ENCODE data around the gene ANXA9. TPM values are rescaled to one million over a fixed set of nuclear protein-coding genes. Genes with fewer than 3 reads are reported as not detected.

The ANXA9 gene
- total RNA-seq, 1 donor from 2014 or later, result not detected

DNA sequence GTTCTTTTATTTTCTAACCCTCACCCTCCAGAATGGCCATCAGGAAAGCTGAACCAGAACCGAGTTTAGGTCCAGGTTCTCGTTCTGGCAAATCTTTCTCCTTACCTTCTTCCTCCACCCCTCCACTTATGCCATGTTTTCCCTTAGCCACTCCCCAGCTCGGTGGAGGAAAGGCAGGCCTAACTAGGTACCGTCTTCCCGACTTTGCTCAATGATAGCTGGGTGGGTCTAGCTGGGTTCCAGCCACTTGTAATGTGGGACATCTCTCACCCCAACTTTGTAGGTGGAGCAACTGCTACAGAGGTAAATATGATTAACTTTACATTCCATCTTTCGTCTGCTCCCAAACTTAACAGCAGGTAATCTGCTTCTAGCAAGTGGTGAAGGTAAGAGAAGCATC lies 54.9 kb downstream of the ANXA9 start:
- peaks cover 2% of the 10 kb centered on the region for H3K36me3 Mint-ChIP-seq (ENCODE audit: low read depth)
- H3K4me3 Mint-ChIP-seq, result no peak overlapping the region
- no peak for DNase-seq (ENCODE audit: low read depth, low spot score)
- H3K27me3 Mint-ChIP-seq (ENCODE audit: low read depth), result no peaks in the 10 kb centered on the region
- no peak overlapping the region for H3K27ac Mint-ChIP-seq (ENCODE audit: unreplicated experiment)
- H3K4me1 Mint-ChIP-seq, result no peaks in the 10 kb centered on the region
- no peaks in the 10 kb centered on the region for H3K9me3 Mint-ChIP-seq
- TF ChIP-seq, protein P1, sequence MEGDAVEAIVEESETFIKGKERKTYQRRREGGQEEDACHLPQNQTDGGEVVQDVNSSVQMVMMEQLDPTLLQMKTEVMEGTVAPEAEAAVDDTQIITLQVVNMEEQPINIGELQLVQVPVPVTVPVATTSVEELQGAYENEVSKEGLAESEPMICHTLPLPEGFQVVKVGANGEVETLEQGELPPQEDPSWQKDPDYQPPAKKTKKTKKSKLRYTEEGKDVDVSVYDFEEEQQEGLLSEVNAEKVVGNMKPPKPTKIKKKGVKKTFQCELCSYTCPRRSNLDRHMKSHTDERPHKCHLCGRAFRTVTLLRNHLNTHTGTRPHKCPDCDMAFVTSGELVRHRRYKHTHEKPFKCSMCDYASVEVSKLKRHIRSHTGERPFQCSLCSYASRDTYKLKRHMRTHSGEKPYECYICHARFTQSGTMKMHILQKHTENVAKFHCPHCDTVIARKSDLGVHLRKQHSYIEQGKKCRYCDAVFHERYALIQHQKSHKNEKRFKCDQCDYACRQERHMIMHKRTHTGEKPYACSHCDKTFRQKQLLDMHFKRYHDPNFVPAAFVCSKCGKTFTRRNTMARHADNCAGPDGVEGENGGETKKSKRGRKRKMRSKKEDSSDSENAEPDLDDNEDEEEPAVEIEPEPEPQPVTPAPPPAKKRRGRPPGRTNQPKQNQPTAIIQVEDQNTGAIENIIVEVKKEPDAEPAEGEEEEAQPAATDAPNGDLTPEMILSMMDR (conservative IDR thresholded peaks at IDR 0.05), result no peak

DNA sequence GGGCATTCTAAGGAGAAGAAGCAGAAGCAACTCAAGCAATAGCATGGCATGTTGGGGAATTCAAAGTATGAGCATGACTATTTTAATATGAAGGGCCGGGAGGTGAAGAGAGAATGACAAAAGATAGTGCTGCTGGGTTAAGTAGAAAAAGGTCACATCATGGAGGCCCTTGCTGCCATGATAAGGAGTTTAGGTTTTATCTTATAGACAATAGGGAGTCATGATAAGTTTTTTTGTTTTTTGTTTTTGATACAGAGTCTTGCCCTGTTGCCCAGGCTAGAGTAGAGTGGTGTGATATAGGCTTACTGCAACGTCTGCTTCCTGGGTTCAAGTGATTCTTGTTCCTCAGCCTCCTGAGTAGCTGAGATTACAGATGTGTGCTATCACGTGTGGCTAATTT lies 57.4 kb downstream of the ANXA9 start:
- Mint-ChIP-seq H3K27me3 (ENCODE audit: low read depth) (no peaks in the 10 kb centered on the region), H3K4me3 (no peak overlapping the region), H3K27ac (ENCODE audit: unreplicated experiment) (no peak overlapping the region), H3K9me3 (no peaks in the 10 kb centered on the region), H3K4me1 (no peaks in the 10 kb centered on the region), H3K36me3 (ENCODE audit: low read depth) (peaks cover 2% of the 10 kb centered on the region)
- DNase-seq (ENCODE audit: low read depth, low spot score), result no peak
- TF ChIP-seq, protein P1 (conservative IDR thresholded peaks at IDR 0.05), result no peak

DNA sequence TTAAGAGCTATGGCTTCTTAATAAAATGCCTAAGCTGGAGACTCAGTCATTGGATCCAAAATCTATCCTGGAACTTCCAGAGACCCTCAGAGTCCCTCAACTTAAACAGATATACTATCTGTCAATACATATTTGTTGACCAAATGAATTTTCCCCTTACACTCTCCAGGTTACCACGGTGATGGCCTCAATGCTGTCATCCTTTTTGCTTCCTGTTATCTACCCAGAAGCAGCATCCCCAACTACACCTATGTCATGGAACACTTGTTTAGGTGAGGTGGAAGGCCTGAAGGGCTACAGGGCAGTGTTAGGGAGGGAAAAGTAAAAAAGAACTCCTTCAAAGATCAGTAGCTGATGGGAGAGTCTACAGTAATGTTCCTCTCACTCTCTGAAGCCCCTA lies 61.1 kb downstream of the ANXA9 start:
- Mint-ChIP-seq H3K9me3 (no peaks in the 10 kb centered on the region), H3K27ac (ENCODE audit: unreplicated experiment) (no peak overlapping the region), H3K4me1 (peaks cover 9% of the 10 kb centered on the region), H3K36me3 (ENCODE audit: low read depth) (no peaks in the 10 kb centered on the region), H3K4me3 (no peak overlapping the region), H3K27me3 (ENCODE audit: low read depth) (no peaks in the 10 kb centered on the region)
- DNase-seq (ENCODE audit: low read depth, low spot score), result no peak
- TF ChIP-seq, protein P1 (conservative IDR thresholded peaks at IDR 0.05), result no peak

Other genes with a start within 250 kb of the ANXA9 start
- gene CTSS, start 216.5 kb upstream of the ANXA9 start, total RNA-seq, result 0.16 and 0.41 TPM in 2 replicates
- 4.6 and 5.8 TPM in 2 replicates for gene CTSK, start 174.0 kb upstream of the ANXA9 start, total RNA-seq
- gene ARNT, start 105.7 kb upstream of the ANXA9 start, total RNA-seq, result 28.2 and 29.0 TPM in 2 replicates
- gene CTXND2, start 95.2 kb upstream of the ANXA9 start, total RNA-seq, result not detected in 2 replicates
- gene SETDB1, start 55.9 kb upstream of the ANXA9 start, total RNA-seq, result 77.9 and 81.6 TPM in 2 replicates
- gene CERS2, start 7.5 kb upstream of the ANXA9 start, total RNA-seq, result 149 and 156 TPM in 2 replicates
- gene MINDY1, start 24.6 kb downstream of the ANXA9 start, total RNA-seq, result 19.2 and 19.6 TPM in 2 replicates
- 16.6 and 22.5 TPM in 2 replicates for gene PRUNE1, start 26.2 kb downstream of the ANXA9 start, total RNA-seq
- 0.79 and 1.1 TPM in 2 replicates for gene BNIPL, start 54.3 kb downstream of the ANXA9 start, total RNA-seq
- gene C1orf56, start 65.5 kb downstream of the ANXA9 start, total RNA-seq, result 6.3 and 8.0 TPM in 2 replicates
- gene CDC42SE1, start 77.3 kb downstream of the ANXA9 start, total RNA-seq, result 111 and 115 TPM in 2 replicates
- 63.9 and 66.1 TPM in 2 replicates for gene MLLT11, start 78.1 kb downstream of the ANXA9 start, total RNA-seq
- 6.1 and 7.8 TPM in 2 replicates for gene GABPB2, start 88.5 kb downstream of the ANXA9 start, total RNA-seq
- 30.7 and 33.7 TPM in 2 replicates for gene SEMA6C, start 164.3 kb downstream of the ANXA9 start, total RNA-seq
- not detected in 2 replicates for gene TNFAIP8L2, start 174.4 kb downstream of the ANXA9 start, total RNA-seq
- 11.2 and 11.9 TPM in 2 replicates for gene LYSMD1, start 183.6 kb downstream of the ANXA9 start, total RNA-seq
- 48.7 and 57.1 TPM in 2 replicates for gene SCNM1, start 183.9 kb downstream of the ANXA9 start, total RNA-seq
- 1.6 and 2.7 TPM in 2 replicates for gene TMOD4, start 193.7 kb downstream of the ANXA9 start, total RNA-seq
- 134 and 135 TPM in 2 replicates for gene VPS72, start 207.9 kb downstream of the ANXA9 start, total RNA-seq
- gene PIP5K1A, start 216.3 kb downstream of the ANXA9 start, total RNA-seq, result 88.7 and 96.2 TPM in 2 replicates